ENCODE results near the gene ZNF846. TPM values are rescaled to one million over a fixed set of nuclear protein-coding genes. Genes with fewer than 3 reads are reported as not detected.

The ZNF846 gene
- total and polyA plus RNA-seq, 2 donors: 10.1 to 23.1 TPM

- Histone ChIP-seq H3K36me3 (ENCODE audit: control insufficient read depth in 2 of 2, insufficient read depth in 2 of 2, low read length in 1 of 2) (no peaks in the 10 kb centered on the region), H3K27me3 (ENCODE audit: control insufficient read depth in 2 of 2, insufficient read depth in 1 of 2, low read length in 1 of 2) (no peaks in the 10 kb centered on the region), H3K27ac (ENCODE audit: low read depth in 1 of 2, low read length in 1 of 2) (no peak overlapping the region), H3K9me3 (ENCODE audit: control insufficient read depth in 2 of 2, insufficient read depth in 1 of 2, low read length in 1 of 2) (no peaks in the 10 kb centered on the region), H3K4me3 (ENCODE audit: low read length in 2 of 2) (no peak overlapping the region), H3K4me1 (ENCODE audit: control insufficient read depth in 2 of 2, insufficient read depth in 2 of 2, low read length in 2 of 2) (no peaks in the 10 kb centered on the region)
- WGBS: 97% methylated on average over 3 of the region's 3 CpGs
- DNase-seq (ENCODE audit: low read depth in 6 of 9, low spot score in 9 of 9): no peak
These were observed 56.7 kb downstream of the ZNF846 start for GRCh38 chr19:9711815-9712214.

DNA sequence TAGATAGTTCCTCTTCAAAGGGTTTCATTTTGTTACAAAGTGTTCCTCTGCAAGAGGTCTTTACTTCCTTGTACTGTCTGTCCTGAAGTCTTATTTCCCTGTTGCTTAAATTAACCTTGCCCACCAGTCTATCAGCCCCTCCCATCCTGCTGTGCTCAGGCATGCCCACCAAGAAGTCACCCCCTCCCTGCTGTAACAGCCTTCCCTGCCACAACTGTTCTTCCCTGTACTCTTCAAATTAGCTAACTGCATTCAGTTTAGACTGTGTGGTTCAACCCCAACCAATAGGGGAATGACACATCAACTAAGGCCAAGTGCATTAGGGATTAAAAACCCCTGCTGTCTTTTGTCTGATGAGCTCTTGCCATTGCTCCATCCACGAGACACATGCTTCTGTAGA lies 59.2 kb downstream of the ZNF846 start:
- DNase-seq (ENCODE audit: low read depth in 6 of 9, low spot score in 9 of 9): no peak
- Histone ChIP-seq H3K27ac (ENCODE audit: low read depth in 1 of 2, low read length in 1 of 2) (no peak overlapping the region), H3K9me3 (ENCODE audit: control insufficient read depth in 2 of 2, insufficient read depth in 1 of 2, low read length in 1 of 2) (no peaks in the 10 kb centered on the region), H3K36me3 (ENCODE audit: control insufficient read depth in 2 of 2, insufficient read depth in 2 of 2, low read length in 1 of 2) (no peaks in the 10 kb centered on the region), H3K4me3 (ENCODE audit: low read length in 2 of 2) (no peak overlapping the region), H3K27me3 (ENCODE audit: control insufficient read depth in 2 of 2, insufficient read depth in 1 of 2, low read length in 1 of 2) (no peaks in the 10 kb centered on the region), H3K4me1 (ENCODE audit: control insufficient read depth in 2 of 2, insufficient read depth in 2 of 2, low read length in 2 of 2) (no peaks in the 10 kb centered on the region)
- 76% methylated on average over 1 of the region's 1 CpG for WGBS

DNA sequence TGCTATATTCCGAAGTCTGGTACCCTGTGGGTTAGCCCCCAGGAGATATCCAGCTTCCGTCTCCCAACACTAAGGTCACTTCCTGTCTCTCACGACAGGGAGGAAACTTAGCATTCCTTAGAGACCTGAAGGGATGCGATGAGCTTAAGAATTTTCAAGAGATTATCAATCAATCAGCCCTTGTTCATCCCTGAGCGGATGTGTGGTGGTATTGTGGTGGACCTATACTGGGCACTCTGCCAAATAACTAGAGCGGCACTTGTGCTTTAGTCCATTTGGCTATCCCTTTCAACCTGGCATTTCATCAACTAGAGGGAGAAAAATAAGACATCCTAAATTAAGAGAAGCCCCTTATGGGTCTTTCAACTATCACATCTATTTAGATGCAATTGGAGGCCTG lies 62.7 kb downstream of the ZNF846 start:
- Histone ChIP-seq H3K36me3 (ENCODE audit: control insufficient read depth in 2 of 2, insufficient read depth in 2 of 2, low read length in 1 of 2) (no peaks in the 10 kb centered on the region), H3K27ac (ENCODE audit: low read depth in 1 of 2, low read length in 1 of 2) (no peak overlapping the region), H3K9me3 (ENCODE audit: control insufficient read depth in 2 of 2, insufficient read depth in 1 of 2, low read length in 1 of 2) (peaks cover 0 to 3% of the 10 kb centered on the region in 2 donors), H3K4me1 (ENCODE audit: control insufficient read depth in 2 of 2, insufficient read depth in 2 of 2, low read length in 2 of 2) (no peaks in the 10 kb centered on the region), H3K4me3 (ENCODE audit: low read length in 2 of 2) (no peak overlapping the region), H3K27me3 (ENCODE audit: control insufficient read depth in 2 of 2, insufficient read depth in 1 of 2, low read length in 1 of 2) (no peaks in the 10 kb centered on the region)
- 92% methylated on average over 6 of the region's 6 CpGs for WGBS
- DNase-seq (ENCODE audit: low read depth in 6 of 9, low spot score in 9 of 9): no peak

DNA sequence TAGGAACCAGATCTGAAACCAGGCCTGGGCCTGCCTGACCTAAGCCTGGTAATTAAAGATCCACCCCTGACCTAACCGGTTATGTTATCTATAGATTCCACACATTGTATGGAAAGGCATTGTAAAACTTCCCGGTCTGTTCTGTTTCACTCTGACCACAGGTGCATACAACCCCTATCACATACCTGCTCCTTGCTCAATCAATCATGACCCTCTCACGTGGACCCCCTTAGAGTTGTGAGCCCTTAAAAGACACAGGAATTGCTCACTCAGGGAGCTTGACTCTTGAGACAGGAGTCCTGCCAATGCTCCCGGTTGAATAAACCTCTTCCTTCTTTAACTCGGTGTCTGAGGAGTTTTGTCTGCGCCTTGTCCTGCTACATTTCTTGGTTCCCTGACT lies 66.4 kb downstream of the ZNF846 start:
- Histone ChIP-seq H3K27me3 (ENCODE audit: control insufficient read depth in 2 of 2, insufficient read depth in 1 of 2, low read length in 1 of 2) (no peaks in the 10 kb centered on the region), H3K9me3 (ENCODE audit: control insufficient read depth in 2 of 2, insufficient read depth in 1 of 2, low read length in 1 of 2) (peaks cover 0 to 11% of the 10 kb centered on the region in 2 donors), H3K4me3 (ENCODE audit: low read length in 2 of 2) (no peak overlapping the region), H3K36me3 (ENCODE audit: control insufficient read depth in 2 of 2, insufficient read depth in 2 of 2, low read length in 1 of 2) (no peaks in the 10 kb centered on the region), H3K27ac (ENCODE audit: low read depth in 1 of 2, low read length in 1 of 2) (no peak overlapping the region), H3K4me1 (ENCODE audit: control insufficient read depth in 2 of 2, insufficient read depth in 2 of 2, low read length in 2 of 2) (no peaks in the 10 kb centered on the region)
- 96% methylated on average over 6 of the region's 6 CpGs for WGBS
- no peak for DNase-seq (ENCODE audit: low read depth in 6 of 9, low spot score in 9 of 9)

Other genes with a start within 250 kb of the ZNF846 start
- 11.1 TPM for gene ZNF426, start 230.1 kb downstream of the ZNF846 start, total RNA-seq
- gene ZNF426, start 230.1 kb downstream of the ZNF846 start, polyA plus RNA-seq: 5.0 TPM
- 26.1 TPM for gene ZNF121, start 184.2 kb downstream of the ZNF846 start, total RNA-seq
- 15.3 TPM for gene ZNF121, start 184.2 kb downstream of the ZNF846 start, polyA plus RNA-seq
- gene ZNF561, start 147.5 kb downstream of the ZNF846 start, total RNA-seq: 26.5 TPM
- 32.4 TPM for gene ZNF561, start 147.5 kb downstream of the ZNF846 start, polyA plus RNA-seq
- 22.6 TPM for gene ZNF562, start 93.6 kb downstream of the ZNF846 start, total RNA-seq
- gene ZNF562, start 93.6 kb downstream of the ZNF846 start, polyA plus RNA-seq: 10.3 TPM
- 28.4 TPM for gene FBXL12, start 50.3 kb upstream of the ZNF846 start, total RNA-seq
- 40.1 TPM for gene FBXL12, start 50.3 kb upstream of the ZNF846 start, polyA plus RNA-seq
- gene UBL5, start 59.2 kb upstream of the ZNF846 start, total RNA-seq: 577 TPM
- gene UBL5, start 59.2 kb upstream of the ZNF846 start, polyA plus RNA-seq: 749 TPM
- 118 TPM for gene PIN1, start 66.6 kb upstream of the ZNF846 start, total RNA-seq
- gene PIN1, start 66.6 kb upstream of the ZNF846 start, polyA plus RNA-seq: 87.5 TPM
- gene OLFM2, start 167.8 kb upstream of the ZNF846 start, total RNA-seq: 10.4 TPM
- 14.3 TPM for gene OLFM2, start 167.8 kb upstream of the ZNF846 start, polyA plus RNA-seq
- gene COL5A3, start 241.8 kb upstream of the ZNF846 start, total RNA-seq: 1.6 TPM
- gene COL5A3, start 241.8 kb upstream of the ZNF846 start, polyA plus RNA-seq: 10.7 TPM
- gene RDH8, start 244.7 kb upstream of the ZNF846 start, total RNA-seq: not detected
- 0.14 TPM for gene RDH8, start 244.7 kb upstream of the ZNF846 start, polyA plus RNA-seq